WERI-Rb-1 (cell line): ENCODE data around the gene CATSPERB.
"Not testable (repeated sequence)": the region's sequence is repeated elsewhere in the genome, so short reads cannot be mapped to it uniquely, and the experiment has no call there.

Source experiments
- DNase-seq: peaks from one replicate; pipeline ENCODE4 v3.0.0-alpha.2; 2020
- H3K27ac ChIP-seq: fragments of 250-450 bp; sonication (Bioruptor Pico); 2 replicates; pipeline ENCODE4 v1.5.1; 2020; ENCODE audit warnings: mild to moderate bottlenecking, moderate library complexity
- H3K27me3 ChIP-seq: fragments of 250-450 bp; sonication (Bioruptor Pico); 2 replicates; pipeline ENCODE4 v1.5.1; 2021; ENCODE audit warnings: mild to moderate bottlenecking, low read depth, moderate library complexity; ENCODE audit not compliant: insufficient read depth, severe bottlenecking
- H3K36me3 ChIP-seq: fragments of 250-450 bp; sonication (Bioruptor Pico); 2 replicates; pipeline ENCODE4 v1.5.1; 2020; ENCODE audit warnings: mild to moderate bottlenecking, moderate library complexity
- H3K4me3 ChIP-seq: 2 replicates; pipeline ENCODE4 v1.5.1; 2011; ENCODE audit warnings: low read depth, mild to moderate bottlenecking, control low read depth, low read length
- H3K9me3 ChIP-seq: fragments of 250-450 bp; sonication (Bioruptor Pico); 2 replicates; pipeline ENCODE4 v1.5.1; 2021; ENCODE audit warnings: mild to moderate bottlenecking, moderate library complexity; ENCODE audit not compliant: severe bottlenecking
- CTCF ChIP-seq: IDR thresholded peaks from 2 replicates; pipeline ENCODE4 v1.5.1; 2011; ENCODE audit warnings: low read depth, mild to moderate bottlenecking, control low read depth, inconsistent platforms, low read length

CATSPERB gene

GRCh38 chr14:91570021-91570420, 161.9 kb downstream of the CATSPERB start:
- H3K27ac ChIP-seq: no peak overlapping the region
- H3K4me3 ChIP-seq: no peak overlapping the region
- DNase-seq: peak; percentile 60
- H3K36me3 ChIP-seq: no peaks in the 10 kb centered on the region
- H3K27me3 ChIP-seq: peaks cover 17% of the 10 kb centered on the region
- H3K9me3 ChIP-seq: no peaks in the 10 kb centered on the region
- no peak for TF ChIP-seq CTCF

- Histone ChIP-seq H3K4me3 (no peak overlapping the region), H3K36me3 (no peaks in the 10 kb centered on the region), H3K9me3 (no peaks in the 10 kb centered on the region), H3K27me3 (peaks cover 10% of the 10 kb centered on the region), H3K27ac (no peak overlapping the region)
- no peak for DNase-seq
- no peak for TF ChIP-seq CTCF
Measured at GRCh38 chr14:91569301-91569700, 162.6 kb downstream of the CATSPERB start.

GRCh38 chr14:91568626-91569025, 163.3 kb downstream of the CATSPERB start:
- Histone ChIP-seq H3K27ac (no peak overlapping the region), H3K9me3 (no peaks in the 10 kb centered on the region), H3K36me3 (no peaks in the 10 kb centered on the region), H3K4me3 (no peak overlapping the region), H3K27me3 (peaks cover 5% of the 10 kb centered on the region)
- TF ChIP-seq CTCF: peak; percentile 52
- DNase-seq: peak; percentile 34

- not testable (repeated sequence) for H3K4me3 ChIP-seq, H3K27ac ChIP-seq, H3K9me3 ChIP-seq, DNase-seq, H3K36me3 ChIP-seq, H3K27me3 ChIP-seq
Measured at GRCh38 chr14:91567827-91568226, 164.1 kb downstream of the CATSPERB start.

- no peaks in the 10 kb centered on the region for H3K36me3 ChIP-seq
- peaks cover 3% of the 10 kb centered on the region for H3K9me3 ChIP-seq
- no peak for TF ChIP-seq CTCF
- no peak overlapping the region for H3K4me3 ChIP-seq
- no peaks in the 10 kb centered on the region for H3K27me3 ChIP-seq
- H3K27ac ChIP-seq: no peak overlapping the region
- no peak for DNase-seq
Measured at GRCh38 chr14:91555531-91555930, 176.4 kb downstream of the CATSPERB start.

- H3K4me3 ChIP-seq: no peak overlapping the region
- TF ChIP-seq CTCF: no peak
- no peaks in the 10 kb centered on the region for H3K36me3 ChIP-seq
- DNase-seq: peak; percentile 78
- no peaks in the 10 kb centered on the region for H3K27me3 ChIP-seq
- H3K27ac ChIP-seq: no peak overlapping the region
- H3K9me3 ChIP-seq: peaks cover 3% of the 10 kb centered on the region
Measured at GRCh38 chr14:91554535-91555332, 177.2 kb downstream of the CATSPERB start.
